Loucy (cell line): ENCODE results near the gene BMAL2.

Experiments used
- H2AFZ ChIP-seq: fragments of 200-600 bp; sonication (generic); 2 replicates; pipeline ENCODE4 v1.6.0; 2016; ENCODE audit warnings: antibody characterized with exemption, mild to moderate bottlenecking, low read length, moderate library complexity
- H3F3A ChIP-seq: fragments of 200-600 bp; 2 replicates; pipeline ENCODE4 v1.6.0; 2016; ENCODE audit warnings: antibody characterized with exemption, low read depth, mild to moderate bottlenecking
- H3K27me3 ChIP-seq: fragments of 200-600 bp; sonication (generic); 2 replicates; pipeline ENCODE4 v1.6.1; 2014; ENCODE audit warnings: low read length, mild to moderate bottlenecking; ENCODE audit not compliant: insufficient read depth, poor library complexity, severe bottlenecking
- H3K36me3 ChIP-seq: fragments of 200-600 bp; sonication (generic); 2 replicates; pipeline ENCODE4 v1.6.1; 2016; ENCODE audit warnings: low read length; ENCODE audit not compliant: insufficient read depth
- H3K4me1 ChIP-seq: fragments of 200-600 bp; sonication (generic); 2 replicates; pipeline ENCODE4 v1.5.1; 2014; ENCODE audit warnings: low read length, mild to moderate bottlenecking; ENCODE audit not compliant: insufficient read depth, poor library complexity, severe bottlenecking
- H3K4me2 ChIP-seq: fragments of 200-600 bp; sonication (generic); 2 replicates; pipeline ENCODE4 v1.6.0; 2014; ENCODE audit warnings: antibody characterized with exemption, low read length, low read depth, mild to moderate bottlenecking; ENCODE audit not compliant: poor library complexity, severe bottlenecking
- H3K4me3 ChIP-seq: fragments of 200-600 bp; sonication (generic); 2 replicates; pipeline ENCODE4 v1.5.1; 2014; ENCODE audit warnings: low read length, mild to moderate bottlenecking, mixed read lengths; ENCODE audit not compliant: poor library complexity, severe bottlenecking
- H3K79me2 ChIP-seq: fragments of 200-600 bp; sonication (generic); 2 replicates; pipeline ENCODE4 v1.6.1; 2014; ENCODE audit warnings: low read length; ENCODE audit not compliant: insufficient read depth
- H3K9ac ChIP-seq: fragments of 200-600 bp; sonication (generic); 2 replicates; pipeline ENCODE4 v1.6.0; 2014; ENCODE audit warnings: mild to moderate bottlenecking, low read depth, low read length, moderate library complexity; ENCODE audit not compliant: poor library complexity, severe bottlenecking
- H3K9me2 ChIP-seq: fragments of 200-600 bp; sonication (generic); replicated peaks from 2 replicates; pipeline ENCODE4 v1.6.1; 2016; ENCODE audit warnings: low read depth, low read length, mixed read lengths
- H3K9me3 ChIP-seq: fragments of 200-600 bp; sonication (generic); 2 replicates; pipeline ENCODE4 v1.6.1; 2014; ENCODE audit warnings: mild to moderate bottlenecking, antibody characterized with exemption, low read length, low read depth; ENCODE audit not compliant: insufficient read depth
- H4K20me1 ChIP-seq: fragments of 200-600 bp; sonication (generic); 2 replicates; pipeline ENCODE4 v1.6.0; 2014; ENCODE audit warnings: antibody characterized with exemption, low read length, mild to moderate bottlenecking; ENCODE audit not compliant: insufficient read depth, poor library complexity, severe bottlenecking
- EZH2phosphoT487 ChIP-seq: fragments of 200-600 bp; IDR thresholded peaks from 2 replicates; pipeline ENCODE4 v1.6.1; 2018; ENCODE audit warnings: antibody characterized with exemption, mild to moderate bottlenecking, moderate library complexity, borderline replicate concordance
- TF ChIP-seq, protein P1 (sequence below): fragments of 200-600 bp; sonication (generic); conservative IDR thresholded peaks from 2 replicates; pipeline ENCODE4 v1.5.1; 2014; ENCODE audit warnings: mild to moderate bottlenecking, antibody characterized with exemption, low read length

Gene BMAL2

DNA sequence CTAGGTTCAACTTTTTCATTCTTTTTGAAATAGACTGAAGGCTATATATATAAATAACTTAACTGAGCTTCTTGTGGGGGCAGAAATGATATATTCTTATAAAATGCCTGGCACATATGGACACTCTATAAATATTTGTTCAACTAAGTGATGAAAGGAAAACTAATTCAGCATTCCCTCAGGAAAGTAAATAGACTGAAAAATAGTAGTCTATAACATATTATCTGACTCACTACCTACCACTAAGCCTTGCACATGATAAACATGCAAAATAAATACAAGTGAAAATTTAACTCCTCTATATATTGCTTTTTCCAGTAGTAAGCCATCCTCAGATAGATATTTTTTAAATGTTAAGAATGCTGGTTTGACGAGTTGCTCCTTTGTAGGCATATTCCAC is 15.7 kb upstream of the BMAL2 start:
- no peak overlapping the region for H3K4me2 ChIP-seq
- H3K27me3 ChIP-seq = no peaks in the 10 kb centered on the region
- H3F3A ChIP-seq = no peaks in the 10 kb centered on the region
- H3K4me3 ChIP-seq = no peak overlapping the region
- H3K9me3 ChIP-seq = no peaks in the 10 kb centered on the region
- TF ChIP-seq EZH2phosphoT487 = no peak
- TF ChIP-seq, protein P1, sequence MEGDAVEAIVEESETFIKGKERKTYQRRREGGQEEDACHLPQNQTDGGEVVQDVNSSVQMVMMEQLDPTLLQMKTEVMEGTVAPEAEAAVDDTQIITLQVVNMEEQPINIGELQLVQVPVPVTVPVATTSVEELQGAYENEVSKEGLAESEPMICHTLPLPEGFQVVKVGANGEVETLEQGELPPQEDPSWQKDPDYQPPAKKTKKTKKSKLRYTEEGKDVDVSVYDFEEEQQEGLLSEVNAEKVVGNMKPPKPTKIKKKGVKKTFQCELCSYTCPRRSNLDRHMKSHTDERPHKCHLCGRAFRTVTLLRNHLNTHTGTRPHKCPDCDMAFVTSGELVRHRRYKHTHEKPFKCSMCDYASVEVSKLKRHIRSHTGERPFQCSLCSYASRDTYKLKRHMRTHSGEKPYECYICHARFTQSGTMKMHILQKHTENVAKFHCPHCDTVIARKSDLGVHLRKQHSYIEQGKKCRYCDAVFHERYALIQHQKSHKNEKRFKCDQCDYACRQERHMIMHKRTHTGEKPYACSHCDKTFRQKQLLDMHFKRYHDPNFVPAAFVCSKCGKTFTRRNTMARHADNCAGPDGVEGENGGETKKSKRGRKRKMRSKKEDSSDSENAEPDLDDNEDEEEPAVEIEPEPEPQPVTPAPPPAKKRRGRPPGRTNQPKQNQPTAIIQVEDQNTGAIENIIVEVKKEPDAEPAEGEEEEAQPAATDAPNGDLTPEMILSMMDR = no peak
- no peaks in the 10 kb centered on the region for H3K9me2 ChIP-seq
- no peaks in the 10 kb centered on the region; the same call in 1 of the 2 replicates for H3K36me3 ChIP-seq
- no peak overlapping the region for H2AFZ ChIP-seq
- no peaks in the 10 kb centered on the region for H3K4me1 ChIP-seq
- H3K79me2 ChIP-seq = no peaks in the 10 kb centered on the region
- no peak overlapping the region for H3K9ac ChIP-seq
- no peaks in the 10 kb centered on the region for H4K20me1 ChIP-seq

DNA sequence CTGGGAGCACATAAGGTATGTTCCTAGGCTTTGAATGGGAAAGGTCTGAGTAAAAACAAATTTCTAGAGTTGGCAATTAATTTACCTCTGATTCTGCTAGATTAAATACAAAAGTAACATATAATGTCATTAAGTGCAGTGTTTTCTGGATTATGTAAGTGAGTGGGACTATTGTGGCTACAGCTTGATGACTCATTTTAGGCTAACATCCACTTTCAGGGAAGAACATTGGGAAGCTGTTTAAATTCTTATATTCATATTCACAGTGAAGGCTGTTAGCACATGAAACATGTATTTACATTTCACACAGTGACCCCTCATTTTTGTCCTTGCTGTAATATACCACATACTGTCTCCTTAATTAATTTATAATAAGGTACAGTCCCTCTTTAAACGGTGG is 13.2 kb upstream of the BMAL2 start:
- Histone ChIP-seq H3K36me3 (no peaks in the 10 kb centered on the region; the same call in none of the 2 replicates), H3K27me3 (no peaks in the 10 kb centered on the region)
- TF ChIP-seq, protein P1 = no peak
- no peak for TF ChIP-seq EZH2phosphoT487

DNA sequence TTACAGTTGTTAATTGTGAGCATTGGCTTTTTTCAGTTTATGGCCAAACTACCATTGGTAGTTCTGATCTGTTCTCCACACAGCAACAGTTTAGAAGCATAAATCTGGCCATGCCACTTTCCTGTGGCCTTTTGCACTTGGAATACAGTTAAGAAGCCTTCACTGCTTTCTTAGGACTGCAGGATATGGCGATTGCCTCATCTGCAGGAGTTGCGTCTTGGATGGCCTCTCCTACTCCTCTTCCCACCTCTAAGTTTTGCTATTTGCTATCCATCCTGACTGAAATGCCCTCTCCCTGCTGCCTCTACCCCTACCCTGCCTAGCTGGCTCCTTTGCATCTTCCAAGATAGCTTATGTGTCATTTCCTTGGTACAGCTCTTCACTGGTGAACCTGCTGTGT is 12.8 kb upstream of the BMAL2 start:
- Histone ChIP-seq H3F3A (no peaks in the 10 kb centered on the region), H3K4me2 (no peak overlapping the region), H3K4me1 (no peaks in the 10 kb centered on the region), H3K27me3 (no peaks in the 10 kb centered on the region), H3K36me3 (no peaks in the 10 kb centered on the region; the same call in none of the 2 replicates), H3K79me2 (no peaks in the 10 kb centered on the region), H3K9ac (no peak overlapping the region), H3K9me2 (no peaks in the 10 kb centered on the region), H3K9me3 (no peaks in the 10 kb centered on the region), H3K4me3 (no peak overlapping the region), H2AFZ (no peak overlapping the region), H4K20me1 (no peaks in the 10 kb centered on the region)
- TF ChIP-seq EZH2phosphoT487 = no peak
- TF ChIP-seq, protein P1 = no peak

More for the DNA sequence above, 13.2 kb upstream of the BMAL2 start:
- Histone ChIP-seq H3K9me2 (no peaks in the 10 kb centered on the region), H4K20me1 (no peaks in the 10 kb centered on the region), H3K79me2 (no peaks in the 10 kb centered on the region), H3K9ac (no peak overlapping the region), H3F3A (no peaks in the 10 kb centered on the region), H3K4me1 (no peaks in the 10 kb centered on the region), H3K9me3 (no peaks in the 10 kb centered on the region), H3K4me2 (no peak overlapping the region), H2AFZ (no peak overlapping the region), H3K4me3 (no peak overlapping the region)
